H1 (cell line): ENCODE results near the gene COL5A1. TPM values are rescaled to one million over a fixed set of nuclear protein-coding genes. Genes with fewer than 3 reads are reported as not detected.

Experiments
- CTCF ChIA-PET: fragments of 300-600 bp; sonication (Branson Sonifier 250); formaldehyde crosslinking; loops from one replicate; lab custom pipeline; 2021; ENCODE audit not compliant: partially characterized antibody; lab: Charles Lee
- POLR2A ChIA-PET: fragments of 300-600 bp; sonication (Branson Sonifier 250); formaldehyde crosslinking; loops from one replicate; lab custom pipeline; 2021; ENCODE audit warnings: inconsistent platforms; ENCODE audit not compliant: partially characterized antibody; lab: Charles Lee
- DNase-seq, 2 experiments: peaks; one replicate each; pipeline versions ENCODE4 v3.0.0 to v3.0.0-alpha.2; 2010 to 2022; ENCODE audit warnings: low spot score in 2 of 2, low read depth in 1 of 2, mixed read lengths in 1 of 2
- FAIRE-seq: peaks from 2 replicates; lab custom pipeline; 2011; peaks lifted over from hg19 to GRCh38; lab: Jason Lieb, UNC
- H2AFZ ChIP-seq: 2 replicates; pipeline ENCODE4 v1.8.1; 2012; ENCODE audit warnings: low read length, inconsistent platforms
- H2AK5ac ChIP-seq: 2 replicates; pipeline ENCODE4 v1.6.1; 2013; ENCODE audit warnings: low read depth, low read length
- H2BK120ac ChIP-seq: replicated peaks from 2 replicates; pipeline ENCODE3; 2013; ENCODE audit warnings: low read depth, low read length, inconsistent platforms
- H2BK12ac ChIP-seq: 2 replicates; pipeline ENCODE4 v1.6.1; 2013; ENCODE audit warnings: low read depth, low read length
- H2BK15ac ChIP-seq: 2 replicates; pipeline ENCODE4 v1.6.1; 2013; ENCODE audit warnings: low read length
- H2BK20ac ChIP-seq: 2 replicates; pipeline ENCODE4 v1.6.1; 2013; ENCODE audit warnings: low read length
- H2BK5ac ChIP-seq: 2 replicates; pipeline ENCODE4 v1.6.1; 2013; ENCODE audit warnings: low read depth, low read length
- H3K14ac ChIP-seq: 2 replicates; pipeline ENCODE4 v1.6.1; 2013; ENCODE audit warnings: inconsistent platforms; ENCODE audit not compliant: insufficient read length
- H3K18ac ChIP-seq: 2 replicates; pipeline ENCODE4 v1.6.1; 2013; ENCODE audit warnings: low read length; ENCODE audit errors: extremely low read depth
- H3K23ac ChIP-seq: 2 replicates; pipeline ENCODE4 v1.6.1; 2013; ENCODE audit warnings: inconsistent platforms; ENCODE audit not compliant: insufficient read length
- H3K23me2 ChIP-seq: 2 replicates; pipeline ENCODE4 v1.6.1; 2013; ENCODE audit warnings: low read depth, low read length
- H3K27ac ChIP-seq: 2 replicates; pipeline ENCODE4 v1.6.1; 2011; ENCODE audit warnings: low read depth, low read length, inconsistent platforms
- H3K27me3 ChIP-seq, 4 experiments: replicated peaks in 1 of 4; 1 replicate in 1 of 4; 2 replicates in 3 of 4; pipeline versions ENCODE4 v1.6.1 to v1.8.1; 2011 to 2013; ENCODE audit warnings: low read length in 3 of 4, mild to moderate bottlenecking in 3 of 4, inconsistent platforms in 2 of 4, mixed read lengths in 2 of 4, moderate library complexity in 1 of 4; ENCODE audit not compliant: control insufficient read depth in 3 of 4, insufficient read depth in 3 of 4; ENCODE audit errors: extremely low read depth in 1 of 4
- H3K36me3 ChIP-seq, 4 experiments: 2 replicates each; pipeline versions ENCODE4 v1.6.1 to v1.8.1; 2011 to 2013; ENCODE audit warnings: mild to moderate bottlenecking in 4 of 4, low read length in 3 of 4, moderate library complexity in 2 of 4, control low read depth in 1 of 4, inconsistent platforms in 1 of 4; ENCODE audit not compliant: insufficient read depth in 4 of 4, control insufficient read depth in 2 of 4
- H3K4ac ChIP-seq: replicated peaks from 2 replicates; pipeline ENCODE3; 2013; ENCODE audit warnings: low read length, low read depth, mixed read lengths, inconsistent platforms; ENCODE audit not compliant: insufficient read length
- H3K4me1 ChIP-seq, 4 experiments: replicated peaks in 1 of 4; 1 replicate in 1 of 4; 2 replicates in 3 of 4; pipeline versions ENCODE4 v1.6.1 to v1.8.1; 2011 to 2013; ENCODE audit warnings: low read length in 3 of 4, inconsistent platforms in 2 of 4, mixed read lengths in 1 of 4; ENCODE audit not compliant: insufficient read depth in 4 of 4, control insufficient read depth in 3 of 4
- H3K4me2 ChIP-seq, 2 experiments: 2 replicates each; pipeline versions ENCODE4 v1.6.1 to v1.8.1; 2011 to 2013; ENCODE audit warnings: low read depth in 2 of 2, low read length in 2 of 2, control low read depth in 1 of 2, inconsistent platforms in 1 of 2, mild to moderate bottlenecking in 1 of 2; ENCODE audit not compliant: insufficient read depth in 1 of 2
- H3K4me3 ChIP-seq, 4 experiments: fragments of 200-600, 300-600 bp in 1 of 4; sonication (generic), shearing (Covaris generic), sonication (Bioruptor Twin) in 1 of 4; 2 replicates each; pipeline versions ENCODE4 v1.5.1 to v1.8.1; 2011 to 2016; ENCODE audit warnings: low read length in 4 of 4, low read depth in 3 of 4, control low read depth in 2 of 4, inconsistent platforms in 2 of 4, mild to moderate bottlenecking in 2 of 4, mixed read lengths in 1 of 4, moderate library complexity in 1 of 4; ENCODE audit not compliant: insufficient read depth in 2 of 4; ENCODE audit errors: extremely low read depth in 1 of 4
- H3K56ac ChIP-seq: replicated peaks from 2 replicates; pipeline ENCODE3; 2013; ENCODE audit warnings: low read depth, mild to moderate bottlenecking, mixed read lengths, low read length, inconsistent platforms; ENCODE audit not compliant: insufficient read length
- H3K79me1 ChIP-seq: 2 replicates; pipeline ENCODE4 v1.6.1; 2013; ENCODE audit warnings: low read depth, low read length, control low read depth
- H3K79me2 ChIP-seq, 2 experiments: 2 replicates each; pipeline versions ENCODE4 v1.6.1 to v1.8.1; 2012 to 2013; ENCODE audit warnings: low read length in 2 of 2, mild to moderate bottlenecking in 2 of 2, inconsistent platforms in 1 of 2; ENCODE audit not compliant: insufficient read depth in 2 of 2, control insufficient read depth in 1 of 2
- H3K9ac ChIP-seq, 4 experiments: replicated peaks in 1 of 4; 1 replicate in 1 of 4; 2 replicates in 3 of 4; pipeline versions ENCODE4 v1.6.1 to v1.8.1; 2011 to 2013; ENCODE audit warnings: low read depth in 3 of 4, low read length in 3 of 4, control low read depth in 2 of 4, mild to moderate bottlenecking in 2 of 4, moderate library complexity in 2 of 4, inconsistent platforms in 1 of 4; ENCODE audit errors: extremely low read depth in 1 of 4
- H3K9me3 ChIP-seq, 2 experiments: 2 replicates each; pipeline versions ENCODE4 v1.6.1 to v1.8.1; 2012 to 2013; ENCODE audit warnings: mild to moderate bottlenecking in 2 of 2, moderate library complexity in 2 of 2, control low read depth in 1 of 2, inconsistent platforms in 1 of 2, low read depth in 1 of 2, low read length in 1 of 2, mixed read lengths in 1 of 2; ENCODE audit not compliant: insufficient read depth in 2 of 2
- H4K20me1 ChIP-seq, 2 experiments: replicated peaks in 1 of 2; 2 replicates each; pipeline versions ENCODE3 to v1.8.1; 2011 to 2013; ENCODE audit warnings: inconsistent platforms in 2 of 2, low read length in 2 of 2, mild to moderate bottlenecking in 1 of 2; ENCODE audit not compliant: insufficient read depth in 2 of 2, control insufficient read depth in 1 of 2
- H4K5ac ChIP-seq: 2 replicates; pipeline ENCODE4 v1.6.1; 2013; ENCODE audit warnings: low read length, low read depth, mixed read lengths, inconsistent platforms; ENCODE audit not compliant: insufficient read length
- H4K8ac ChIP-seq: 2 replicates; pipeline ENCODE4 v1.8.0; 2013; ENCODE audit warnings: mild to moderate bottlenecking, moderate library complexity, low read length, inconsistent platforms; ENCODE audit not compliant: insufficient read depth; ENCODE audit errors: extremely low read depth
- H4K91ac ChIP-seq: replicated peaks from 2 replicates; pipeline ENCODE3; 2013; ENCODE audit warnings: low read length, mixed read lengths, inconsistent platforms; ENCODE audit not compliant: insufficient read length
- RAD21 ChIP-seq, 2 experiments: IDR thresholded peaks in 1 of 2; conservative IDR thresholded peaks in 1 of 2; 2 replicates each; pipeline ENCODE4 v1.6.1; 2011; ENCODE audit warnings: low read depth in 2 of 2, low read length in 2 of 2, improper control_type of control experiment in 1 of 2, inconsistent platforms in 1 of 2, mild to moderate bottlenecking in 1 of 2, moderate library complexity in 1 of 2
- YY1 ChIP-seq: IDR thresholded peaks from 2 replicates; pipeline ENCODE4 v1.6.1; 2011; ENCODE audit warnings: low read depth, mild to moderate bottlenecking, low read length
- WGBS, 2 experiments: shearing (Covaris generic) in 1 of 2; methylation state at CpG; one replicate each; pipeline versions ENCODE4 v1.1.6 to v1.1.7; 2013 to 2015; ENCODE audit warnings: low lambda C conversion rate in 2 of 2, mixed read lengths in 2 of 2, inconsistent platforms in 1 of 2, low coverage in 1 of 2, missing lambda C conversion rate in 1 of 2; ENCODE audit not compliant: insufficient replicate concordance in 2 of 2, insufficient coverage in 1 of 2, insufficient read length in 1 of 2; ENCODE audit errors: extremely low coverage in 1 of 2, missing lambda C conversion rate in 1 of 2; 5-methylcytosine and 5-hydroxymethylcytosine counted together
- polyA plus RNA-seq, 7 experiments: library from polyadenylated mRNA; depleted of rRNA in 3 of 7; stranded (reverse) in 5 of 7; unstranded in 2 of 7; fragments of >200 nt in 5 of 7; fragments of 200-250 nt in 2 of 7; gene quantifications; 1 replicate in 5 of 7; 2 replicates in 1 of 7; 4 replicates in 1 of 7; pipeline versions ENCODE4 v1.2.1 to v1.2.3, GENCODE V29; 2011 to 2013; ENCODE audit warnings: missing spikeins in 2 of 7, mixed read lengths in 2 of 7
- total RNA-seq: library from RNA; stranded (reverse); fragmentation: NEBNext Ultra II Directional; extraction: Animal tissue kit (Norgen Biotek cat#: 25700); gene quantifications from 2 replicates; pipeline ENCODE4 v1.2.1, GENCODE V29; 2021
- TF ChIP-seq, protein P1 (sequence below), 3 experiments: IDR thresholded peaks; 1 replicate in 2 of 3; 2 replicates in 1 of 3; pipeline versions ENCODE4 v1.5.1 to v1.6.1; 2011; ENCODE audit warnings: low read length in 3 of 3, mild to moderate bottlenecking in 3 of 3, inconsistent platforms in 2 of 3, low read depth in 1 of 3, moderate library complexity in 1 of 3; ENCODE audit not compliant: insufficient read depth in 1 of 3; ENCODE audit errors: control extremely low read depth in 1 of 3

Gene COL5A1
- total and polyA plus RNA-seq, 2 of the 8 experiments (the other 6 are each of a cell fraction or from before 2014, with no cell fraction given) = 3.8 to 12.0 TPM

DNA sequence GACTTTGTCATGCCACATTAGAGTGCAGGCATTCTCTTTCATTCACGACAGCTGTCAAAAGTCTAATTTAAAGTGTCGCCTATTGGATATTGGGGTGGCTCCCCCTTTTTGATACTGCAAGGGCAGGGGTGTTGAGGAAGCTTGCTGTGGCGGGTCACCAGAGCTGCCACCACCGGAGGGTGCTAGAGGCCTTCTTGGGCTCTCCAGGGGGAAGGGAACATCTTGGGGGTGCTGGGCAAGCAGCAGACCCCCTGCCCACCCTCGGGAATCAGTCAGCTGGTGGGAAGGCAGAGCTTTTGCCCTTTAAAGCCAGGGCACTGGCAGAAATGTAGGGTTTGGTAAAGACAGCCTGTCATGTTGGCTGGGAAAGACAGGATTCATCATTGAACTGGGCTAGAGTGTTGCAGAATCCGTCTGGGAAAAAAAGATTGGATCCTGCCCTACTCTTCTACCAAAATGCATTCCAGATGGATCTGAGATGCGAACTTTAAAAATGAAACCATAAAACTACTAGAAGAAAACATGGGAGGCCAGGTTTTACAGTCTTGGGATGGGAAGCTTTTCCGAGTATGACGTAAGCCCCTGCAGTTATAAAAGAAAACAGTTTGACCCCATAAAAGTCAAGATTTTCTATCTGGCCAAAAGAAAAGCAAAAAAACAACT is 22.3 kb downstream of the COL5A1 start:
- Histone ChIP-seq H2BK5ac (no peak overlapping the region), H4K5ac (no peak overlapping the region), H2BK15ac (no peak overlapping the region), H4K91ac (no peak overlapping the region), H3K18ac (no peak overlapping the region), H3K36me3 (no peaks in the 10 kb centered on the region), H3K27me3 (no peaks in the 10 kb centered on the region), H3K79me1 (no peaks in the 10 kb centered on the region), H2BK20ac (no peak overlapping the region), H3K23me2 (peaks cover 5% of the 10 kb centered on the region; the same call in 1 of the 2 replicates), H3K56ac (no peak overlapping the region), H3K4me1 (peaks cover 0 to under 1% (median 0%) of the 10 kb centered on the region in 4 experiments; a peak in 3 of 7 replicates), H3K4ac (no peak overlapping the region), H2AFZ (no peak overlapping the region), H3K9ac (no peak overlapping the region), H3K14ac (no peak overlapping the region), H3K4me2 (no peak overlapping the region), H2BK12ac (no peak overlapping the region), H3K4me3 (no peak overlapping the region), H4K8ac (no peak overlapping the region; the same call in 1 of the 2 replicates), H4K20me1 (peaks cover 0 to 2% of the 10 kb centered on the region in 2 experiments), H3K9me3 (peaks cover 11 to 13% of the 10 kb centered on the region in 2 experiments), H3K79me2 (no peaks in the 10 kb centered on the region), H2AK5ac (no peak overlapping the region), H3K23ac (no peak overlapping the region), H2BK120ac (no peak overlapping the region), H3K27ac (no peak overlapping the region)
- 88% methylated on average over 9 of the region's 9 CpGs; no CpG with 5 or more reads in 1 of the 2 experiments for WGBS, 2 experiments
- TF ChIP-seq, protein P1, sequence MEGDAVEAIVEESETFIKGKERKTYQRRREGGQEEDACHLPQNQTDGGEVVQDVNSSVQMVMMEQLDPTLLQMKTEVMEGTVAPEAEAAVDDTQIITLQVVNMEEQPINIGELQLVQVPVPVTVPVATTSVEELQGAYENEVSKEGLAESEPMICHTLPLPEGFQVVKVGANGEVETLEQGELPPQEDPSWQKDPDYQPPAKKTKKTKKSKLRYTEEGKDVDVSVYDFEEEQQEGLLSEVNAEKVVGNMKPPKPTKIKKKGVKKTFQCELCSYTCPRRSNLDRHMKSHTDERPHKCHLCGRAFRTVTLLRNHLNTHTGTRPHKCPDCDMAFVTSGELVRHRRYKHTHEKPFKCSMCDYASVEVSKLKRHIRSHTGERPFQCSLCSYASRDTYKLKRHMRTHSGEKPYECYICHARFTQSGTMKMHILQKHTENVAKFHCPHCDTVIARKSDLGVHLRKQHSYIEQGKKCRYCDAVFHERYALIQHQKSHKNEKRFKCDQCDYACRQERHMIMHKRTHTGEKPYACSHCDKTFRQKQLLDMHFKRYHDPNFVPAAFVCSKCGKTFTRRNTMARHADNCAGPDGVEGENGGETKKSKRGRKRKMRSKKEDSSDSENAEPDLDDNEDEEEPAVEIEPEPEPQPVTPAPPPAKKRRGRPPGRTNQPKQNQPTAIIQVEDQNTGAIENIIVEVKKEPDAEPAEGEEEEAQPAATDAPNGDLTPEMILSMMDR (IDR thresholded peaks at IDR 0.05; ENCODE audit: control extremely low read depth in 1 of 3, insufficient read depth in 1 of 3, low read depth in 1 of 3, low read length in 3 of 3) = peak; percentile 41 to 61 (median 51)
- TF ChIP-seq RAD21 (IDR thresholded peaks at IDR 0.05 in 1 of 2, conservative IDR thresholded peaks at IDR 0.05 in 1 of 2; ENCODE audit: low read depth in 2 of 2, low read length in 2 of 2) (peak; percentile 51 to 61), YY1 (no peak)
- no peak for DNase-seq
- no peak for FAIRE-seq
- ChIA-PET CTCF (interaction anchor here (0.8 to 1.5 kb wide), 4 partner anchors 13 to 105 kb away, joined by 3 to 13 read pairs (median 3); no protein-coding TSS in a partner anchor), POLR2A (no interaction called here)
